GM12878 (cell line): Measurements from ENCODE around the gene MEIS2. TPM values are rescaled to one million over a fixed set of nuclear protein-coding genes. Genes with fewer than 3 reads are reported as not detected.

Experiments
- ATAC-seq: fragments of 200-7000 bp; cut with Tn5 transposase; 3 replicates; pipeline ENCODE4 v1.9.1; 2020; ENCODE audit warnings: mild to moderate bottlenecking, moderate library complexity
- BruUV-seq: library from RNA; stranded (reverse); fragments of 400-500 nt; replicated peaks from 2 replicates; lab custom pipeline; 2021; lab: Mats Ljungman, UMichigan
- CTCF ChIA-PET: fragments of 300-600 bp; sonication (Branson Sonifier 250); formaldehyde crosslinking; extraction: SDS; loops from one replicate; lab custom pipeline; 2021; ENCODE audit warnings: inconsistent platforms; lab: Yijun Ruan, JAX
- POLR2A ChIA-PET: fragments of 350-600 bp; formaldehyde crosslinking; extraction: SDS; loops from one replicate; lab custom pipeline; 2021; ENCODE audit warnings: inconsistent platforms; lab: Charles Lee
- RAD21 ChIA-PET: fragments of 300-600 bp; sonication (Branson Sonifier 250); formaldehyde crosslinking; loops from one replicate; lab custom pipeline; 2023; ENCODE audit warnings: antibody characterized with exemption; ENCODE audit not compliant: unreplicated experiment; lab: Charles Lee
- SMC1A ChIA-PET: fragments of 300-600 bp; sonication (Branson Sonifier 250); formaldehyde crosslinking; loops from one replicate; lab custom pipeline; 2023; ENCODE audit not compliant: unreplicated experiment, uncharacterized antibody; lab: Charles Lee
- DNase-seq: peaks from one replicate; pipeline ENCODE4 v3.0.0-alpha.2; 2011; ENCODE audit warnings: low read depth, low spot score
- FAIRE-seq: peaks from 3 replicates; lab custom pipeline; 2011; peaks lifted over from hg19 to GRCh38; lab: Jason Lieb, UNC
- H2AFZ ChIP-seq: 2 replicates; pipeline ENCODE4 v1.6.0; 2011; ENCODE audit warnings: low read depth, low read length, control low read depth; ENCODE audit not compliant: control insufficient read depth
- H3K27ac ChIP-seq: 2 replicates; pipeline ENCODE4 v1.5.1; 2011; ENCODE audit warnings: control low read depth; ENCODE audit not compliant: control insufficient read depth, insufficient read depth
- H3K27me3 ChIP-seq, 2 experiments: replicated peaks in 1 of 2; 2 replicates each; pipeline versions ENCODE4 v1.6.0 to v1.6.1; 2011; ENCODE audit warnings: low read length in 1 of 2; ENCODE audit not compliant: control insufficient read depth in 2 of 2, insufficient read depth in 2 of 2
- H3K36me3 ChIP-seq, 2 experiments: 2 replicates each; pipeline ENCODE4 v1.5.1; 2011; ENCODE audit warnings: low read length in 1 of 2; ENCODE audit not compliant: control insufficient read depth in 2 of 2, insufficient read depth in 2 of 2
- H3K4me1 ChIP-seq: 2 replicates; pipeline ENCODE4 v1.6.1; 2011; ENCODE audit warnings: mild to moderate bottlenecking, low read length, moderate library complexity, mixed read lengths; ENCODE audit not compliant: control insufficient read depth, insufficient read depth
- H3K4me2 ChIP-seq: 2 replicates; pipeline ENCODE4 v1.6.0; 2011; ENCODE audit warnings: control low read depth; ENCODE audit not compliant: control insufficient read depth, insufficient read depth
- H3K4me3 ChIP-seq: fragments of 200-600 bp; sonication (generic); 2 replicates; pipeline ENCODE4 v1.5.1; 2016
- H3K79me2 ChIP-seq: 2 replicates; pipeline ENCODE4 v1.6.0; 2011; ENCODE audit warnings: low read length; ENCODE audit not compliant: control insufficient read depth, insufficient read depth
- H3K9ac ChIP-seq: 2 replicates; pipeline ENCODE4 v1.8.0; 2011; ENCODE audit warnings: low read length, control low read depth, mixed read lengths; ENCODE audit not compliant: control insufficient read depth, insufficient read depth
- H3K9me3 ChIP-seq: replicated peaks from 3 replicates; pipeline ENCODE4 v1.5.1; 2011; ENCODE audit warnings: mild to moderate bottlenecking, low read length; ENCODE audit not compliant: control insufficient read depth, insufficient read depth
- H4K20me1 ChIP-seq: 2 replicates; pipeline ENCODE4 v1.6.0; 2011; ENCODE audit not compliant: control insufficient read depth, insufficient read depth
- BMI1 ChIP-seq: fragments of 450-650 bp; IDR thresholded peaks from 2 replicates; pipeline ENCODE4 v1.6.1; 2016; ENCODE audit warnings: mild to moderate bottlenecking, moderate library complexity, borderline replicate concordance
- CTCF ChIP-seq, 3 experiments: IDR thresholded peaks in 2 of 3; conservative IDR thresholded peaks in 1 of 3; 2 replicates each; pipeline ENCODE4 v1.5.1; 2011; ENCODE audit warnings: low read depth in 3 of 3, low read length in 3 of 3, mild to moderate bottlenecking in 3 of 3, control low read depth in 2 of 3, moderate library complexity in 2 of 3, inconsistent platforms in 1 of 3, mixed read lengths in 1 of 3; ENCODE audit not compliant: control insufficient read depth in 2 of 3, insufficient read depth in 1 of 3; ENCODE audit errors: extremely low read depth in 1 of 3
- DPF2 ChIP-seq: fragments of 450-650 bp; IDR thresholded peaks from 2 replicates; pipeline ENCODE4 v1.6.1; 2017; ENCODE audit warnings: mild to moderate bottlenecking
- HDGF ChIP-seq: fragments of 450-650 bp; IDR thresholded peaks from 2 replicates; pipeline ENCODE4 v1.6.1; 2016; ENCODE audit warnings: antibody characterized with exemption
- IRF5 ChIP-seq: fragments of 450-650 bp; IDR thresholded peaks from 2 replicates; pipeline ENCODE4 v1.6.1; 2017; ENCODE audit warnings: borderline replicate concordance
- KLF5 ChIP-seq: fragments of 450-650 bp; IDR thresholded peaks from 2 replicates; pipeline ENCODE4 v1.6.1; 2014; ENCODE audit warnings: mild to moderate bottlenecking; ENCODE audit not compliant: partially characterized antibody
- MEF2A ChIP-seq: IDR thresholded peaks from 2 replicates; pipeline ENCODE4 v1.6.1; 2011; ENCODE audit warnings: low read depth, mild to moderate bottlenecking, low read length, moderate library complexity; ENCODE audit not compliant: insufficient read depth
- MEF2B ChIP-seq: fragments of 450-650 bp; IDR thresholded peaks from 2 replicates; pipeline ENCODE4 v1.6.1; 2018; ENCODE audit warnings: mild to moderate bottlenecking, moderate library complexity; ENCODE audit not compliant: partially characterized antibody, poor library complexity, severe bottlenecking
- MLLT1 ChIP-seq: fragments of 450-650 bp; IDR thresholded peaks from 2 replicates; pipeline ENCODE4 v1.6.1; 2016; ENCODE audit warnings: mild to moderate bottlenecking
- MYC ChIP-seq: IDR thresholded peaks from 2 replicates; pipeline ENCODE4 v1.6.1; 2011; ENCODE audit warnings: mild to moderate bottlenecking, low read length, moderate library complexity, inconsistent platforms; ENCODE audit not compliant: insufficient read depth, insufficient replicate concordance, insufficient read length, severe bottlenecking
- NBN ChIP-seq: fragments of 450-650 bp; IDR thresholded peaks from 2 replicates; pipeline ENCODE4 v1.6.1; 2016
- NFIC ChIP-seq: IDR thresholded peaks from 2 replicates; pipeline ENCODE4 v1.6.1; 2012; ENCODE audit warnings: low read depth, mild to moderate bottlenecking, inconsistent platforms, low read length, moderate library complexity
- NFYB ChIP-seq: IDR thresholded peaks from 2 replicates; pipeline ENCODE4 v1.6.1; 2011; ENCODE audit warnings: low read depth, mild to moderate bottlenecking, low read length, improper control_type of control experiment, moderate library complexity; ENCODE audit not compliant: insufficient read depth
- NR2F1 ChIP-seq: fragments of 450-650 bp; conservative IDR thresholded peaks from 2 replicates; pipeline ENCODE4 v1.6.1; 2017; ENCODE audit warnings: mild to moderate bottlenecking
- POLR2A ChIP-seq: IDR thresholded peaks from 2 replicates; pipeline ENCODE4 v1.6.1; 2011; ENCODE audit warnings: low read depth, mild to moderate bottlenecking, low read length
- RFX5 ChIP-seq: IDR thresholded peaks from 2 replicates; pipeline ENCODE4 v1.6.1; 2011; ENCODE audit warnings: low read depth, low read length, improper control_type of control experiment
- RUNX3 ChIP-seq: IDR thresholded peaks from 2 replicates; pipeline ENCODE4 v1.6.1; 2012; ENCODE audit warnings: low read length, inconsistent platforms
- TBL1XR1 ChIP-seq: IDR thresholded peaks from 2 replicates; pipeline ENCODE4 v1.6.1; 2012; ENCODE audit warnings: low read depth, low read length, improper control_type of control experiment
- WGBS: methylation state at CpG from one replicate; pipeline ENCODE4 v1.1.6; 2016; ENCODE audit warnings: low lambda C conversion rate; ENCODE audit not compliant: insufficient replicate concordance, insufficient coverage; ENCODE audit errors: missing lambda C conversion rate; 5-methylcytosine and 5-hydroxymethylcytosine counted together
- in situ Hi-C: fragments of 300-500 bp; cut with MboI; formaldehyde crosslinking; loops from 9 replicates; pipeline ENCODE4 v1.14.3; 2018; ENCODE audit warnings: mixed read lengths
- intact Hi-C: fragments of 100-400 bp; cut with micrococcal nuclease; formaldehyde crosslinking; loops from one replicate; pipeline ENCODE4 v1.14.2; 2022; ENCODE audit not compliant: unreplicated experiment
- polyA plus RNA-seq, 11 experiments: library from polyadenylated mRNA; depleted of rRNA in 4 of 11; unstranded in 6 of 11; stranded (reverse) in 5 of 11; fragments of >200 nt; fragmentation: Nextera tagmentation in 4 of 11; fragmentation: Illumina TruSeq in 1 of 11; extraction: Ambion mirVana in 4 of 11; extraction: Trizol in 1 of 11; gene quantifications; 1 replicate in 1 of 11; 2 replicates in 10 of 11; pipeline versions ENCODE4 v1.2.1 to v1.2.3, GENCODE V29; 2011 to 2016; ENCODE audit warnings: inconsistent platforms in 2 of 11, missing spikeins in 2 of 11, low read depth in 1 of 11
- total RNA-seq, 4 experiments: library from RNA; depleted of rRNA in 3 of 4; stranded (reverse); fragments of >200 nt in 3 of 4; fragmentation: Illumina TruSeq in 1 of 4; extraction: Trizol in 1 of 4; gene quantifications; 2 replicates each; pipeline versions ENCODE4 v1.2.1 to v1.2.3, GENCODE V29; 2013 to 2021

Gene MEIS2
- total and polyA plus RNA-seq, 10 of the 15 experiments (the other 5 are each of a cell fraction or from before 2014, with no cell fraction given): 9.2 to 54.0 (median 20.4) TPM

GRCh38 chr15:37056177-37057121, 43.9 kb downstream of the MEIS2 start:
- no peak overlapping the region for H3K9ac ChIP-seq
- ATAC-seq: no peak
- FAIRE-seq: no peak
- H2AFZ ChIP-seq: no peak overlapping the region
- no peaks in the 10 kb centered on the region for H3K4me1 ChIP-seq
- no peaks in the 10 kb centered on the region for H3K27me3 ChIP-seq
- DNase-seq: no peak
- H3K79me2 ChIP-seq: no peaks in the 10 kb centered on the region
- intact Hi-C loops (loop anchor here (10.0 kb wide), 1 partner anchor 62 kb away; no protein-coding TSS in a partner anchor), in situ Hi-C loops (no loop called here)
- ChIA-PET SMC1A (interaction anchor here (1.4 to 1.5 kb wide), 2 partner anchors 9 to 10 kb away, joined by 3 to 4 read pairs; no protein-coding TSS in a partner anchor), CTCF (interaction anchor here (0.7 to 1.4 kb wide), 3 partner anchors 8 to 24 kb away, joined by 3 to 4 read pairs (median 3); no protein-coding TSS in a partner anchor), RAD21 (no interaction called here), POLR2A (interaction anchor here (0.5 kb wide), 1 partner anchor 45 kb away, joined by 5 read pairs; no protein-coding TSS in a partner anchor)
- no peaks in the 10 kb centered on the region; a peak in 1 of 4 replicates for H3K36me3 ChIP-seq
- H3K4me3 ChIP-seq: no peak overlapping the region
- 78% methylated on average over 21 of the region's 21 CpGs for WGBS
- H3K4me2 ChIP-seq: no peak overlapping the region
- no peaks in the 10 kb centered on the region for H3K9me3 ChIP-seq
- H3K27ac ChIP-seq: no peak overlapping the region
- no peaks in the 10 kb centered on the region for H4K20me1 ChIP-seq
- TSS peak; percentile 7 for BruUV-seq
- no peak for TF ChIP-seq HDGF
- TF ChIP-seq MEF2A: no peak
- no peak for TF ChIP-seq RUNX3
- no peak for TF ChIP-seq NR2F1
- no peak for TF ChIP-seq NFIC
- no peak for TF ChIP-seq TBL1XR1
- TF ChIP-seq POLR2A: no peak
- no peak for TF ChIP-seq KLF5
- no peak for TF ChIP-seq BMI1
- no peak for TF ChIP-seq MYC
- no peak for TF ChIP-seq RFX5
- TF ChIP-seq MLLT1: no peak
- no peak for TF ChIP-seq CTCF (IDR thresholded peaks at IDR 0.05 in 2 of 3, conservative IDR thresholded peaks at IDR 0.05 in 1 of 3; ENCODE audit: control insufficient read depth in 2 of 3, extremely low read depth in 1 of 3, insufficient read depth in 1 of 3, low read depth in 3 of 3, low read length in 3 of 3)
- TF ChIP-seq MEF2B: no peak
- TF ChIP-seq NBN: no peak
- TF ChIP-seq IRF5: no peak
- no peak for TF ChIP-seq DPF2
- no peak for TF ChIP-seq NFYB
